Muscle layer of colon (tissue), 2 donors: Measurements from ENCODE around the gene RAB5A.
"Not testable (repeated sequence)": the region's sequence is repeated elsewhere in the genome, so short reads cannot be mapped to it uniquely, and the experiment has no call there.

Source experiments
- H3K27ac ChIP-seq: one replicate; pipeline ENCODE4 v1.7.0; 2013; ENCODE audit warnings: low read depth, mild to moderate bottlenecking, low read length, moderate library complexity
- H3K27me3 ChIP-seq, 2 donors: one replicate each; pipeline ENCODE4 v1.7.0; 2013; ENCODE audit warnings: low read length in 2 of 2, mild to moderate bottlenecking in 2 of 2; ENCODE audit not compliant: insufficient read depth in 2 of 2, control insufficient read depth in 1 of 2
- H3K36me3 ChIP-seq: one replicate; pipeline ENCODE4 v1.7.0; 2013; ENCODE audit warnings: mild to moderate bottlenecking, low read length; ENCODE audit not compliant: insufficient read depth
- H3K4me1 ChIP-seq: one replicate; pipeline ENCODE4 v1.7.0; 2013; ENCODE audit warnings: mild to moderate bottlenecking, low read length; ENCODE audit not compliant: insufficient read depth
- H3K4me3 ChIP-seq, 2 donors: one replicate each; pipeline ENCODE4 v1.7.0; 2013; ENCODE audit warnings: low read length in 2 of 2, low read depth in 1 of 2, mild to moderate bottlenecking in 1 of 2, moderate library complexity in 1 of 2
- H3K9ac ChIP-seq: one replicate; pipeline ENCODE4 v1.7.0; 2013; ENCODE audit warnings: low read length
- H3K9me3 ChIP-seq: one replicate; pipeline ENCODE4 v1.7.0; 2013; ENCODE audit warnings: mild to moderate bottlenecking, low read length
- donor health status: abdominal sarcoma.
- donor health status: Adenocarcinoma of cecum.

Gene RAB5A

DNA sequence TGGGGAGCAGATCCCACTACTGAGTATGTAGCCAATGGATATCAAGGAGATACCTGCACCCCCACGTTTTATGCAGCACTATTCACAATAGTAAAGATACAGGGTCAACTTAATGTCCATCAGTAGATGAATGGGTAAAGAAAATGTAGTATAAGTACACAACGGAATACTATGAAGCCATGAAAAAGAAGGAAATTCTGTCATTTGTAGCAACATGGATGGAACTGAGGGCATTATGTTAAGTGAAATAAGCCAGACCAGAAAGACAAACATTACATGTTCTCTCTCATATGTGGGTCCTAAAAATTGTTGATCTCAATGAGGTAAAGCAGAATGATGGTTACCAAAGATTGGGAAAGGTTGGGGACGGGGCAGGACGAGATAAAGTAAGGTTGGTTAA, 50.6 kb downstream of the RAB5A start:
- Histone ChIP-seq H3K27me3 (no peaks in the 10 kb centered on the region), H3K36me3 (no peaks in the 10 kb centered on the region), H3K27ac (no peak overlapping the region), H3K4me1 (no peaks in the 10 kb centered on the region), H3K9ac (no peak overlapping the region), H3K9me3 (no peaks in the 10 kb centered on the region), H3K4me3 (no peak overlapping the region)

DNA sequence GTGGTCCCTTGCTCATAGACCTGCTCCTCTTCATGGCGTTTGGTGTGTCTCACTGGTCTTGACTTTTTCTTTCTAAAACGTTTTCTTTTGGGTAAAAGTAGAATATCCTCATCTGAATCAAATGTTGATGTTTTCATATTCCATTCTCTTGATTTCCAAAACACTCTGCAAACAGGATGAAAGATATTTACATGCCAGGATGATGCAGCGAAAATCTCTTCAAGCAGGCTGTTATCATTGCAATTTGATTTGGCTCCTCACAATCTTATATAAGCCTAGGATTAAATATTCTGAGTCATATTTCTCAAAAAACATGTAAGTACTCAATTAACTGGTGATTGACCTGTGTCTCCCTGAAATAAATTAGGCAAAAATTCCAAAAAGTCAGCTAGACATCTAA, 55.0 kb downstream of the RAB5A start:
- H3K27ac ChIP-seq: no peak overlapping the region
- H3K9ac ChIP-seq: no peak overlapping the region
- no peaks in the 10 kb centered on the region for H3K27me3 ChIP-seq
- no peaks in the 10 kb centered on the region for H3K9me3 ChIP-seq
- H3K4me1 ChIP-seq: no peaks in the 10 kb centered on the region
- no peaks in the 10 kb centered on the region for H3K36me3 ChIP-seq
- no peak overlapping the region for H3K4me3 ChIP-seq

DNA sequence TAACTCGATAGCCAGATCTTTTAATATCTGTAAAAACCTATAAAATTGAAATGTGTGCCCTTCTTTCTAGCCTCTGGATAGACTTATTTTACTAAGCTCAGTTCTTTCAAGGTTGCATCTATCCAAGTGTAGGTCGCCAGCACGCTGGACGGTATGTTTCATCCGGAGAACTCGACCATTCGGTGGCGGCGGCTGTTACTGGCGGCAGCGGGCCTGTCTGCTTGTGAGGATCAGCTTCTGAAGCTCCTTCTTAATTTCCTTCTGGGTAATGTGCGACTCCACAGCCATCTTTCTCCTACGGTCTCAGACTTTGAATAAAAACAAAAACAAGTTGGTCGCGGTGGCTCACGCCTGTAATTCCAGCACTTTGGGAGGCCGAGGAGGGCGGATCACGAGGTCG, 61.1 kb downstream of the RAB5A start:
- Histone ChIP-seq H3K36me3 (no peaks in the 10 kb centered on the region), H3K9me3 (no peaks in the 10 kb centered on the region), H3K27ac (no peak overlapping the region), H3K27me3 (no peaks in the 10 kb centered on the region), H3K4me3 (no peak overlapping the region), H3K4me1 (no peaks in the 10 kb centered on the region), H3K9ac (no peak overlapping the region)

DNA sequence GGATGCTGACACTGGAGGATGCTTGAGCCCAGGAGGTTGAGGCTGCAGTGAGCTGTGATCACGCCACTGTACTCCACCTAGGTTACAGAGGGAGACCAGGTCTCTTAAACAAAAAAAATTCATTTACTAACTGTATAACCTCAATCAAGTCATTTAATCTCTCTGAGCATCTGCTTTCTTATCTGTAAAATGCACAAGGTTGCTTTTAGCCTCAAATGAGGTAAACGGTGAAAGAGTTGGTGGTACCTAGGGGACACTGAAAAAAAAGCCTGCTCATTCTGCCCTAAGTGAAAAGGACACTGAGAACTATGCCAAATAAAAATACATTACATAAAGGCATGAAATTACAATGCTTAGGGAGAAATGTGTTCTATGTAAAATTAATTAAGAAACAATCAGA, 61.7 kb downstream of the RAB5A start:
- H3K27ac ChIP-seq: no peak overlapping the region
- H3K4me3 ChIP-seq: no peak overlapping the region
- no peaks in the 10 kb centered on the region for H3K9me3 ChIP-seq
- H3K4me1 ChIP-seq: no peaks in the 10 kb centered on the region
- H3K27me3 ChIP-seq: no peaks in the 10 kb centered on the region
- no peak overlapping the region for H3K9ac ChIP-seq
- H3K36me3 ChIP-seq: no peaks in the 10 kb centered on the region

DNA sequence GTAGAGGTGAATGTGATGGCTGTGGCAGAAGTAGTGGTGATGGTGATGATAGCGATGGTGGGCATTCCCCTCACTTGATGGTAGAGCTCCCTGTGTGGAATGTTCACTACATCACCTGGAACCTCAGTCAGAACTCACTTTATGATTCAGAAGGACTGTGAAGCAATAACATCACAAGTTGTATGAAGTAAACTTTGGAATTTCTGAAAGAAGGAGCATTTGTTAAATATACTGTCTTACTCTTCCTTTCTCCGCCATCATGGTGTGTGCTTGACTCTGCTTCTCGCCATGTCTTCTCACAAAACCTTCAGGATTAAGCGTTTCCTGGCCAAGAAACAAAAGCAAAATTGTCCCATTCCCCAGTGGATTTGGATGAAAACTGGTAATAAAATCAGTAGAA, 65.3 kb downstream of the RAB5A start, which contains the start of gene PP2D1:
TSS of gene PP2D1 (minus strand) at position 101 of the 400 bp plus-strand sequence. CDS start 192 bp downstream, outside the sequence.
- no peak within 1 kb of the TSS for H3K9ac ChIP-seq
- H3K36me3 ChIP-seq: no peaks in the 10 kb centered on the region
- no peak within 1 kb of the TSS for H3K4me3 ChIP-seq
- H3K27me3 ChIP-seq: no peaks in the 10 kb centered on the region
- no peak within 1 kb of the TSS for H3K27ac ChIP-seq
- no peaks in the 10 kb centered on the region for H3K9me3 ChIP-seq
- H3K4me1 ChIP-seq: no peaks in the 10 kb centered on the region

DNA sequence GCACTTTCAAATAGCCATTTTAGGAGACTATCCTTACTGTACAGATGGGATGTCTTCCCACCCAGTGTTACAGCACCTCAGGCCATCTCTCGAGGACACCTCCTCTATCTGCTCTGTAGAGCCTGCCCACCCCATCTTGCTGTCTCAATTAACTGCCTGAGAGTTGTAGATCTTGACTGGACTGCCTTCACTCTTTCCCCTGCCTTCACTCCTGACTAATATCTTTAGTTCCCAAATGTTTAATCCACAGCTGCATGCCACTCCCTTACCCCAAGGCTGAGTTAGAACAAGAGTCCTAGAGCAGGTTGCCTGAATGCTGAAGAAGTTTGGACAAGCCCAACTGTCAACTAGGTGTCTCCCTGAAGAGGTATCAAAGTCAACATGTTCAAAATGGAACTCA, 66.5 kb downstream of the RAB5A start:
- Histone ChIP-seq H3K4me1 (no peaks in the 10 kb centered on the region), H3K27me3 (no peaks in the 10 kb centered on the region), H3K9ac (no peak overlapping the region), H3K27ac (no peak overlapping the region), H3K9me3 (no peaks in the 10 kb centered on the region), H3K4me3 (no peak overlapping the region), H3K36me3 (no peaks in the 10 kb centered on the region)

DNA sequence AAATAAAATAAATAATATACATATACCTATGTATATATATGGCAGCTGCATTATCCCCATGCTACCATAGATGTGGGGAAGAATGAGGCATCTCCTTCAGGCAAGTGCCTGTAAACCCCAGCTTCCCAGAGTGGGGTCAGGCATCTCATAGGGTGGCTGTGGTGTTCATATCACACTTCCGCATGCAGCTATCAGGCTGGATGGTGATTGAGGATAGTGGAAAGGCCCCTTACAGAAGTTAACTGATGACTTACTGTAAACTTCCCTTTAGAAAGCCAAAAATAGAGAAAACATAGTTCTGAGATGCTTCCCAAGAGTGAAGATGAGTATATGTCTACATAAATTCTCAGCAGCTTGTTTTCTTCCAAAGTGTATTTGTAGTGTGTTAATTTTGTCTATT, 68.6 kb downstream of the RAB5A start:
- Histone ChIP-seq H3K9ac (no peak overlapping the region), H3K4me3 (no peak overlapping the region), H3K9me3 (no peaks in the 10 kb centered on the region), H3K36me3 (no peaks in the 10 kb centered on the region), H3K4me1 (no peaks in the 10 kb centered on the region), H3K27ac (no peak overlapping the region), H3K27me3 (no peaks in the 10 kb centered on the region)

DNA sequence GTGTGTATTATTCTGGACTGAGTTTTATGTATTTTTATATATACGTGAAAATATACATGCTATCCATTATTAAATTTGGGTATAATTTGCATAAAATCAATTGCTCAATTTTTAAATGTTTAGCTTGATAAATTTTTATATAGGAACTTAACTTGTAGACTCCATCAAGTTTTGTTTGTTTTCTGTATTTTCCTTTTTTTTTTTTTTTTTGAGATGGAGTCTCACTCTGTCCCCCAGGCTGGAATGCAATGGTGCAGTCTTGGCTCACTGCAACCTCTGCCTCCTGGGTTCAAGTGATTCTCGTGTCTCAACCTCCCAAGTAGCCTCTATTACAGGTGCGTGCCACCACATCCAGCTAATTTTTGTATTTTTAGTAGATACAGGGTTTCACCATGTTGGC, 69.2 kb downstream of the RAB5A start:
- not testable (repeated sequence) for H3K9ac ChIP-seq, H3K9me3 ChIP-seq, H3K4me3 ChIP-seq, H3K27ac ChIP-seq, H3K4me1 ChIP-seq, H3K36me3 ChIP-seq, H3K27me3 ChIP-seq

DNA sequence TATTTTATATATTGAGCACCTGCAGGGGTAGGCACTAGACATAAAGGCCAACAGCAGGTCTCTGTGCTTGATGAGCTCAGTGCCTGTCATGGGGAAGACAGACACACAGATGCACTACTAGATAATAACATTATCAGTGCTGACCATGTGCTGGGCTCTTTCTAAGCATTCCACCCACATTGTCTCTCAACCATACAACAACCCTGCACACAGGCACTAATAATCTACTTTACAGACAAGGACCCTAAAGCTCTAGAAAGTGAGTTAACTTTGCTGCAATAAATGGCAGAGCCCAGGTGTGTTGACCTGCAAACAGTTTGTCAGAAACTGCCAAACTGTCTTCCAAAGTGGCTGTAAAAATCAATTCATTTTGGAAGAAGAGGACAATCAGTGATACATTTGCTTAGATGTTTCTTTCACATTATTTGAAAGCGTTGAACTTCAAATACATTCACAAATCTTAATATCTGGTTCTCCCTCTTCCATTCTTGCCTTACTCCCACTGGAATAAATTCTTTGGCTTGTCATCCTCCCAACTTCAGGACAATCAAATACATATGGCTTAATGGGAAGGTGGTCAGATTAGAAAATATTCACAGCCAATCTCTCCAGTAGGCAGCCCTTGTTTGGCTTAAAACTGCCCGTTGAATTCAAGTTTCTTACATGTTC, 76.2 kb downstream of the RAB5A start:
- H3K27me3 ChIP-seq: no peaks in the 10 kb centered on the region
- peaks cover 12% of the 10 kb centered on the region for H3K4me1 ChIP-seq
- no peak overlapping the region for H3K4me3 ChIP-seq
- no peaks in the 10 kb centered on the region for H3K9me3 ChIP-seq
- no peaks in the 10 kb centered on the region for H3K36me3 ChIP-seq
- H3K27ac ChIP-seq: no peak overlapping the region
- no peak overlapping the region for H3K9ac ChIP-seq

DNA sequence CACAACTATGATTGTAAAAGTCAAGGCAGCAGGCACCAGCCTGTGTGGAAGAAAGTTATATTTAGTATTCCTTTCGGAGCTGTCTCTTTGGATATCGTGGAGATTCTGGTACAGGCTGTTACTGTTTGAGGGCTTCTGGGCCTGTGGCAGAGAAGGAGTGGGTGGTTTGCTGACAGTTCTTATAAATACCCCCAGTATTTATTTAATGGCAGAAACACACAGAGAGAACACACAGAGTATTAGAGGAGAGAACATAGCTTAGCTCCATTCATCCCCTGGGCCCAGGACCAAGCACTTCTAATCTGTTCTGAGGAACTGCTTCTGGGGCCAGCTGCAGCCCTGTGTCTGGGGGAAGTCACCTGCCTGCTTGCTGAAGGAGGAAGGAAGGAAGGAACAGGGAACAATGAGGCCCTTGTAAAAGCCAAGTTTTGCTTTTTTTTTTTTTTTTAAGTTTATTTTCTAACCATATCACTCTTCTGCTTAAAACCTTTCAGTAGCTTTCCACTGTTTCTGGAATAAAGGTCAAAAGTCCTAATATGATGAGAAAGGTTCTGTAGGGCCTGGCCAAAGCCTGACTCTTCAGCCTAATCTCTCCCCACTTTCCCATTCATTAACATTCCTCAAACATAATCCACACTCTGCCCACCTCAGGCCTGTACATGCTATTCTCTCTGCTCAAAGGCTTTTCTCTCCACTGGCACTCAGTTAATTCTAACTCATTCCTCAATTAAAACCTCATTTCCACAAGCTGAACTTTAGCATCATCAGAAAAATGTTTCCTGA, 76.9 kb downstream of the RAB5A start:
- H3K27ac ChIP-seq: no peak overlapping the region
- H3K4me3 ChIP-seq: no peak overlapping the region
- H3K36me3 ChIP-seq: no peaks in the 10 kb centered on the region
- H3K9me3 ChIP-seq: no peaks in the 10 kb centered on the region
- no peaks in the 10 kb centered on the region for H3K27me3 ChIP-seq
- H3K9ac ChIP-seq: no peak overlapping the region
- H3K4me1 ChIP-seq: peaks cover 12% of the 10 kb centered on the region

DNA sequence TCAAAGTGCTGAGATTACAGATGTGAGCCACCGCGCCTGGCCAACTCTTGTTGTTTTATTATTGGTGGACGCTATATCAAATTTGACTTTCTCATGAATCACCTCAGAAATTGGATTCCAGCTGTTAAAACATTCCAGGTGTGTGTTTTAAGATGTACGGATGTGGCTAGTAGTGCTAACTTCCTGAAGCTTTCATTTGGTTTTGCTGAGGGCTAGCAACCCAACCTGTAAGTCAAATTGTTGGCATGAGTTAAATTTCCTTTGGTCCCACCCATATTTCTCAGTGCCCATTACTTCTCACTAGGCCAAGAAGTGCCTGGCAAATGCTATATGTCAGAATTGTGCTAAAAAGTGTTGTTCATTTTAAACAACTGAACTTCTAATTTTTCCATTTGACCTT, 80.2 kb downstream of the RAB5A start:
- Histone ChIP-seq H3K9me3 (no peaks in the 10 kb centered on the region), H3K9ac (no peak overlapping the region), H3K27me3 (no peaks in the 10 kb centered on the region), H3K36me3 (no peaks in the 10 kb centered on the region), H3K4me3 (no peak overlapping the region), H3K27ac (no peak overlapping the region), H3K4me1 (peaks cover 12% of the 10 kb centered on the region)

DNA sequence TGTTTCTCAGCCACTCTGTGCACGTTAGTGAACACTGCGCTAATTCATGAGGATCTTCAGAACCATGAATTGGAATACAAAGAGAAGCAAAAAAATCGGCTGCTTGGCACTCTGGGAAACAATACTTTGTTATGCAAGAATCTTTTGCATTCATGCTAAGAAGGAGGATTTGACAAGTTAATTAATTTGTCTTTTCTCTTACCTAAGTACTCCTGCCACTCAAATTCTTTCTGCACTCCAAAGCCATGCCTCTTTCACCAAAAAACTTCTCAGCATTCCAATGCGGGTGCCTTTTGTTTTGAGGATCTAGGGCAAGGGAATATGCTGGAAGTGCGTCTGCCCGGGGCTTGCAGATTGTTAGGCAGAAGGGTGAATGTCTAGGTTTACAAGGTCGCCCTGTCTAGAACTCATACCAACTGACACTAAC, 82.0 kb downstream of the RAB5A start:
- no peaks in the 10 kb centered on the region for H3K36me3 ChIP-seq
- H3K4me3 ChIP-seq: no peak overlapping the region
- no peak overlapping the region for H3K27ac ChIP-seq
- H3K27me3 ChIP-seq: no peaks in the 10 kb centered on the region
- H3K4me1 ChIP-seq: peaks cover 3% of the 10 kb centered on the region
- H3K9ac ChIP-seq: no peak overlapping the region
- H3K9me3 ChIP-seq: no peaks in the 10 kb centered on the region
